Subcutaneous adipose tissue (tissue), 4 donors: Measurements from ENCODE around the gene DMGDH. TPM values are rescaled to one million over a fixed set of nuclear protein-coding genes. Genes with fewer than 3 reads are reported as not detected.

Experiments
- CTCF ChIP-seq: fragments of 450-650 bp; IDR thresholded peaks from one replicate; pipeline ENCODE4 v1.5.1; 2016; ENCODE audit warnings: low read depth, mild to moderate bottlenecking, control low read depth, antibody characterized with exemption, moderate library complexity
- total RNA-seq, 4 donors: library from RNA; depleted of rRNA; stranded (reverse); fragments of >200 nt; gene quantifications; one replicate each; pipeline ENCODE4 v1.1.0, GENCODE V29; 2016

Gene DMGDH
- total RNA-seq, 4 donors from 2014 or later = 5.9 to 12.6 (median 9.9) TPM

DNA sequence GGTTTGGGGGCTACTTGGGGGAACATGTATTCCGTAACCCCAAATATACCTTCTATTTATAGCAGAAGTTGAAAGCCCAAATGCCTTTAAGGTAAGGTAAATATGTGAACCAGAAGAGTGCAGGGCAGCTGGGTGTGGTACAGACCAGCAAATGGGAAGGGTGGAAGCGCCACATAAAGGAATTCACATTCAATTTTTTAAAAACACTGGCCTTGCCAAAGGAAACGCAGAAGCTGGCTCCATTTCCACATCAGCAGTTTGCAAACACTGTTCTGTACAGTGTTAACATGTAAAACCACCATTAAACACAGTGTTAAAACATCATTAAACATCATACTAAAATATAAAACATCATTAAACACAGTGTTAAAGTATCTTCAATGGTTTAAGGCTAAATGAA, 38.6 kb upstream of the DMGDH start:
- TF ChIP-seq CTCF = no peak

- no peak for TF ChIP-seq CTCF
These were observed 37.7 kb upstream of the DMGDH start for GRCh38 chr5:79107020-79107796.

DNA sequence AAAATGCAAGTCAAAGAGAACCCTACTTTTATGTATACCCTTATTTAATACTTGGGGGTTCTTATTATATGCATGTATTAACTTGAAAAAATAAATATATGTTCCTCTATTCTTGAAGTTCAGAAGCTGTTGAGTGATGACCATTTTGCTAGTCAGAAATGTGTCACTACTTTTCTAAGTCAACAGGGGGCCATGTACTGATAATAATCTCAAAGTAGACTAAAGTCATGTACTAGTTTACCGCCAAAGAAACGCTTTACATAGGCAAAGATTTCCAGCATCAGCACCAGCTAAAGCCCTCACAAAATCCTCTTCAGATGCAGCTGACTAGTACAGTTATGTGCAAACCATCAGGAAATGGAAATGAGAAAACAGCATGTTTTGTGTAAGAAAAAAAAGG, 36.4 kb upstream of the DMGDH start:
- TF ChIP-seq CTCF = no peak

DNA sequence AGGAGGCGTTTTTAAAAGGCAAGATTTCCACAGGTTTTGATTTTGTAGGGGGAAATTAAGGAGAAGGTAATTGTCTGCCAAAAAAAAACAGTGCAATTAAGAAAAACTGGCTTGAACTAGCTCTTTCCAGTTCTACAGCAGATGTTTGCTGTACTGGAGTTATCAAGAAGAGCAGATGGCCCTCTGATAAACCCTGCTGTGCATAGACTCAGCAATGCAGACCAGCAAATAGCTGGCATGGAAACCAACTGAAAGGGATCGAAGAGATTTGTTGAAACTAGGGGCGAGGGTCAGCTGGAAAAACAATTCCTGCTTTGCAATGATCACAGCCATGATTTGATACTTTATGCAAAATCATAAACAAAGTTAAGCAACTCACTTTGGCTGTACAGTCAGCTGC, 24.3 kb upstream of the DMGDH start:
- TF ChIP-seq CTCF = no peak

DNA sequence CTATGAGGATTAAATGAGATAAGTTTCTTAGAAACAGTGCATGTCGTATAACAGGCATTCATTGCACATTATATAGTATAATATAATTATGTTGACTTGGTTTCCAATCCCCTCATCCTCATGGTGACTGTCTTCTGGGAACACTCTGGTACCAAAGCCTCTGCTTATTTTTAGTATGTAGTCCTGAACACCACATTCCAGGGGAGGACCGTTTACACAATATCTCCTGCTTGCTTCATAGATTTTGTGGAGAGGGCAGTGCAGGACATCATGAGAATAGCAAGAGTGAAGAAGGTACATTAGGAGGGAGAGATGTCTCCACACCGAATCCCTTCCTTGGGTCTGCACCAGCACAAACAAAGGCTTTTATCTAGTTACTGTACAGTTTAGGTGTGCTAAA, 21.6 kb upstream of the DMGDH start:
- TF ChIP-seq CTCF = no peak

DNA sequence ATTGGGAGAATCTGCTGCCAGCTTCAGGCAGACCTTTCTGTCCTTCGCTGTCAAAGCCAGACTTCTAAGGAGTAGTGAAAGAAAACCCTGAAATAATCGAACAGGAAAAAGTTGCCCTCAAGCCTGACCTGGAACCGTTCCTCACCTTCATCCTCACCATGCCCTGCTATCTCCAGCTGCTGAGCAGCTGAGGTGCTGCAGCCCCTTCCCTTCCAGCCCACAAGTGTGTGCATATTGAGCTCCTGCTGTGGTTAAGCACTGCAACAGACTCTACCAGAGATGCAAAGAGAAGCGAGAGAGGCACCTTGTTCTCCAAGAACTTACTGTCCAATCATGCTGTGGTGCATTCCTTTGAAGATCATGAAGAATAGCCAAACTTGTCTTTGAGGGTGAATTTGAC, 19.0 kb upstream of the DMGDH start:
- no peak for TF ChIP-seq CTCF

GRCh38 chr5:79086116-79086515, 16.6 kb upstream of the DMGDH start:
- TF ChIP-seq CTCF = no peak
